ENCODE data around the gene ACBD3.

DNA sequence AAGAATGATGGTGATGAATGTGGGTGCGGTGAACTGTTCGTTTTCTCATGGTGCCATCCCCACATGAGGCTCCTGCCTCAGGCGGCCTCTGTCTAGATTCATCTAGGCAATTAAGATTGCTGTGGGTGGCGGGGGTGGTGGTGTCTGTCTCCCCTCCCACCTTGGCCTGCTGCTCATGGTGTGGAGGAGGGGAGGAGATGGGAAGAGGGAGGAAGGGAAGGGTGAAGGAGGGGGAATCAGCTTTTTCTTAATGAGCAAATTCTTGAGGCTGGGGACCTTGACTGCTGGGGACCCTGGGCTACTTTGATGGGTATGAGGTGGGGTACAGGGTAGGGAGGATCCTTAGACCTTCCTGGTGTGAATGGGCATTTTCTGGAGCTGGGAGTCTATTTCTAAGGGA, 68.2 kb downstream of the ACBD3 start:
- no peak for TF ChIP-seq BCL11A (IDR thresholded peaks at IDR 0.05; ENCODE audit: low read depth, low read length)
- TF ChIP-seq CTCF (IDR thresholded peaks at IDR 0.05 in 2 of 3, conservative IDR thresholded peaks at IDR 0.05 in 1 of 3; ENCODE audit: control insufficient read depth in 2 of 3, extremely low read depth in 1 of 3, insufficient read depth in 1 of 3, low read depth in 3 of 3, low read length in 3 of 3): no peak
- no peak for TF ChIP-seq IRF3 (IDR thresholded peaks at IDR 0.05)

Measured in GM12878 (cell line).